Sigmoid colon (tissue), 7 donors: ENCODE results near the gene KCNQ2. TPM values are rescaled to one million over a fixed set of nuclear protein-coding genes. Genes with fewer than 3 reads are reported as not detected.
"Not testable (repeated sequence)": the region's sequence is repeated elsewhere in the genome, so short reads cannot be mapped to it uniquely, and the experiment has no call there.

ENCODE experiments used
- DNase-seq: peaks from one replicate; pipeline ENCODE4 v3.0.0-alpha.2; 2019
- H3K27ac ChIP-seq, 4 donors: fragments of 200-600 bp; sonication (generic); one replicate each; pipeline ENCODE4 v1.5.1; 2016 to 2019; ENCODE audit warnings: mild to moderate bottlenecking in 1 of 4
- H3K27me3 ChIP-seq, 3 donors: fragments of 200-600 bp; sonication (generic); one replicate each; pipeline ENCODE4 v1.5.1; 2019; ENCODE audit warnings: mild to moderate bottlenecking in 1 of 3
- H3K36me3 ChIP-seq, 4 donors: fragments of 200-600 bp; sonication (generic); one replicate each; pipeline ENCODE4 v1.5.1; 2016 to 2019
- H3K4me1 ChIP-seq, 4 donors: fragments of 200-600 bp; sonication (generic); one replicate each; pipeline ENCODE4 v1.5.1; 2017 to 2019
- H3K4me3 ChIP-seq, 4 donors: fragments of 200-600 bp; sonication (generic); one replicate each; pipeline ENCODE4 v1.5.1; 2017 to 2019; ENCODE audit warnings: mild to moderate bottlenecking in 2 of 4, moderate library complexity in 1 of 4
- H3K9me3 ChIP-seq, 4 donors: fragments of 200-600 bp in 3 of 4; sonication (generic) in 3 of 4; one replicate each; pipeline versions ENCODE4 v1.5.1 to v1.6.1; 2013 to 2019
- EP300 ChIP-seq, 4 donors: sonication (generic); formaldehyde crosslinking; IDR thresholded peaks; one replicate each; pipeline ENCODE4 v1.6.1; 2017; ENCODE audit warnings: antibody characterized with exemption in 4 of 4
- POLR2A ChIP-seq, 2 donors: fragments of 450-650 bp; IDR thresholded peaks; one replicate each; pipeline ENCODE4 v1.6.1; 2016; ENCODE audit warnings: antibody characterized with exemption in 2 of 2, mild to moderate bottlenecking in 2 of 2, moderate library complexity in 2 of 2
- POLR2AphosphoS5 ChIP-seq, 4 donors: sonication (generic); formaldehyde crosslinking; IDR thresholded peaks; one replicate each; pipeline ENCODE4 v1.6.1; 2017; ENCODE audit warnings: antibody characterized with exemption in 4 of 4
- WGBS, 2 donors: extraction: QIAGEN DNeasy Blood & Tissue Kit; methylation state at CpG; one replicate each; pipeline ENCODE4 v1.1.7; 2013; 5-methylcytosine and 5-hydroxymethylcytosine counted together
- intact Hi-C: fragments of 100-400 bp; cut with DNase I; formaldehyde crosslinking; loops from one replicate; pipeline ENCODE4 v1.15.1; 2023
- polyA plus RNA-seq, 3 donors: library from polyadenylated mRNA; stranded (reverse); fragments of 200-250 nt; gene quantifications; one replicate each; pipeline ENCODE4 v1.2.3, GENCODE V29; 2013
- total RNA-seq, 4 donors: library from RNA; depleted of rRNA; stranded (reverse); fragments of >200 nt; gene quantifications; one replicate each; pipeline ENCODE4 v1.1.0, GENCODE V29; 2016
- TF ChIP-seq, protein P1 (sequence below), 4 experiments: fragments of 450-650 bp in 3 of 4; fragments of 200-600 bp in 1 of 4; IDR thresholded peaks; one replicate each; pipeline ENCODE4 v1.5.1; 2016 to 2019; ENCODE audit warnings: antibody characterized with exemption in 4 of 4, mild to moderate bottlenecking in 3 of 4, moderate library complexity in 2 of 4
- donor health status: healthy with polysubstance abuse.
- donor health status: Bipolar disorder and iron deficiency.
- donor health status: healthy.

Gene KCNQ2
- total and polyA plus RNA-seq, 7 donors: 0.83 to 4.2 (median 1.2) TPM; not detected in 3

DNA sequence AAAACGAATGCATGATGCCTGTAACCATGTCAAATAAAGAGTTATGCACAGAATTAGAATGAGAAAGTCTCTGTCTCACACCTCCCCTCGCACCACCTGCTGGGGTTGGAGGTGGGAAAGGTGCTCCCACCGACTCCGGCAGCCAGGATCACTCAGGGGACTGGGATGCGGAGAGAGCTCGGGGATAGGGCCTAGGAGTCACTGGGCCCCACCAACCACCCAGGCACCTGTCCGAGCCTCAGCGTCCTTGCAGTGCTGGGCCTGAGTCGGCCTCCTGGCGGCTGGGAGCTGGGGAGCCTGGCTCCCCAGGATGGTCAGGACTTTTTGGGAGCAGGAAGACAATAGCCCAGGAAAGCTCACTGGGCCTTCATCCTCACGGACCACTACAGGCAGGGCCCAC lies 88.9 kb downstream of the KCNQ2 start:
- H3K36me3 ChIP-seq: no peaks in the 10 kb centered on the region
- TF ChIP-seq POLR2A (IDR thresholded peaks at IDR 0.05) (no peak), POLR2AphosphoS5 (IDR thresholded peaks at IDR 0.05) (no peak), EP300 (IDR thresholded peaks at IDR 0.05) (no peak)
- TF ChIP-seq, protein P1, sequence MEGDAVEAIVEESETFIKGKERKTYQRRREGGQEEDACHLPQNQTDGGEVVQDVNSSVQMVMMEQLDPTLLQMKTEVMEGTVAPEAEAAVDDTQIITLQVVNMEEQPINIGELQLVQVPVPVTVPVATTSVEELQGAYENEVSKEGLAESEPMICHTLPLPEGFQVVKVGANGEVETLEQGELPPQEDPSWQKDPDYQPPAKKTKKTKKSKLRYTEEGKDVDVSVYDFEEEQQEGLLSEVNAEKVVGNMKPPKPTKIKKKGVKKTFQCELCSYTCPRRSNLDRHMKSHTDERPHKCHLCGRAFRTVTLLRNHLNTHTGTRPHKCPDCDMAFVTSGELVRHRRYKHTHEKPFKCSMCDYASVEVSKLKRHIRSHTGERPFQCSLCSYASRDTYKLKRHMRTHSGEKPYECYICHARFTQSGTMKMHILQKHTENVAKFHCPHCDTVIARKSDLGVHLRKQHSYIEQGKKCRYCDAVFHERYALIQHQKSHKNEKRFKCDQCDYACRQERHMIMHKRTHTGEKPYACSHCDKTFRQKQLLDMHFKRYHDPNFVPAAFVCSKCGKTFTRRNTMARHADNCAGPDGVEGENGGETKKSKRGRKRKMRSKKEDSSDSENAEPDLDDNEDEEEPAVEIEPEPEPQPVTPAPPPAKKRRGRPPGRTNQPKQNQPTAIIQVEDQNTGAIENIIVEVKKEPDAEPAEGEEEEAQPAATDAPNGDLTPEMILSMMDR (IDR thresholded peaks at IDR 0.05): no peak
- H3K4me1 ChIP-seq: no peaks in the 10 kb centered on the region
- no peak overlapping the region for H3K27ac ChIP-seq
- peaks cover 0 to 13% (median 4%) of the 10 kb centered on the region in 4 donors for H3K9me3 ChIP-seq
- peaks cover 0 to 62% (median 21%) of the 10 kb centered on the region in 3 donors for H3K27me3 ChIP-seq
- 70 to 71% methylated on average over 11 of the region's 11 CpGs for WGBS, 2 donors
- no peak overlapping the region for H3K4me3 ChIP-seq
- no peak for DNase-seq
- intact Hi-C loops: loop anchor here (5.0 kb wide), 1 partner anchor 71 kb away; no protein-coding TSS in a partner anchor

DNA sequence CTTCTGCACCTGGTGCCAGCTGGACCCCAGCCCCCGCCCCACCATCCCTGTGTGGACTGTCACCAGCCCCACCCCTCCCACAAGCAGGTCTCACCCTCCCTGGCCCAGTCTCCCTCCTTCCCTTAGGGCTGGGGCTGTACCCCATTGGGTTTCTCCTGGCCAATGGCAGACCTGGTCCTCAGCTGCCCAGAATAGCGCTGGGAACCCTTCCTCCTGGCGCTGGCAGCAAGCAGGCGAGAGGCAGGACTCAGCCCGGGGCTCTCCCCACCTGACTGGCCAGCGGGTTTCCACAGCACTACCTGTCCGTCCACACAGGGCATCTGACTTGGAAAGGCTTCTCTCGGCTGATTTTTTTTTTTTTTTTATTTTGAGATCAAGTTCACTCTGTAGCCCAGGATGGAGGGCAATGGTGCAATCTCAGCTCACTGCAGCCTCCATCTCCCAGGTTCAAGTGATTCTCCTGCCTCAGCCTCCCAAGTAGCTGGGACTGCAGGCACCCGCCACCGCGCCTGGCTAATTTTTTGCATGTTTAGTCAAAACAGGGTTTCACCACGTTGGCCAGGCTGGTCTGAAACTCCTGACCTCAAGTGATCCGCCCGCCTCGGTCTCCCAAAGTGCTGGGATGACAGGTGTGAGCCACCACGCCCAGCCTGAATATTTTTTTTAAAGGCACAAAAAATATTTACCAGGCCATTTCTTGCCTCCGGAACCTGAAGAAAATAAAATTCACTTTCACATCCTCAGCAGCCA lies 89.7 kb downstream of the KCNQ2 start:
- Histone ChIP-seq H3K27me3 (peaks cover 3 to 69% (median 27%) of the 10 kb centered on the region in 3 donors), H3K36me3 (no peaks in the 10 kb centered on the region), H3K4me3 (no peak overlapping the region), H3K27ac (no peak overlapping the region), H3K4me1 (no peaks in the 10 kb centered on the region), H3K9me3 (peaks cover 0 to 13% (median 4%) of the 10 kb centered on the region in 4 donors)
- no peak for DNase-seq
- intact Hi-C loops: loop anchor here (5.0 kb wide), 1 partner anchor 70 kb away; no protein-coding TSS in a partner anchor
- TF ChIP-seq POLR2AphosphoS5 (IDR thresholded peaks at IDR 0.05) (no peak), POLR2A (IDR thresholded peaks at IDR 0.05) (no peak), EP300 (IDR thresholded peaks at IDR 0.05) (no peak)
- TF ChIP-seq, protein P1 (IDR thresholded peaks at IDR 0.05): no peak
- 35 to 66% methylated on average over 17 of the region's 17 CpGs for WGBS, 2 donors

DNA sequence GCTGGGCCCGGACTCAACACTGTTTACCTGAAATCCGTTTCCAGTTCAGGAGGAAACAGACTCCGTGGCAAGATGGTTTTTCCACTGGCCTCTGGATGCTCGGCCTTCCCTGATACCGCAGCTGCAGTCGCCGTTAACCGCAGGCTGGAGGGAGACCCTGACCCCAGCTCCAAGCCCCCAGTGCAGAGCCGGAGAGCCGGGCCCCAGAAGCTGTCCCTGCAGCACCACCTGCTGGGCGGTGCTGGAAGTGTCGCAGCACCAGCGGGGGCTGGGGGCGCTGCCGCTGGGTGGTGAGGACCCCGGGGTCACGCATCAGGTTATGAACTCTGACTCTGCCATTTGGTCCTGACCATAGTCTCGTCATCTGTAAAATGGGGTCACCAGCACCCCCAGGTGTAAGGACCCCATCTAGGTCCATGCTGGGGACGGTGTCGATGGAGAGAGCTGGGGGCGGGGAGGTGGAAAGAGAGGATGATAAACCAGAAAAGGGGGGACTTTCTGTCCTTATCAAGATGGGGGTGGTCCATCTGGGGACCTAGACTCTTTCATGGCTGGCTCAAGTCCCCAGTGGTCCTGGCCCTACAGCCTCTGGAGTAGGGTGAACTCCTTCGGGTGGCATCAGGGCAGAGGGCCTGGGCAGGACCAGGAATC lies 90.5 kb downstream of the KCNQ2 start:
- 21% methylated on average over 22 of the region's 22 CpGs for WGBS, 2 donors
- Histone ChIP-seq H3K36me3 (no peaks in the 10 kb centered on the region), H3K4me1 (no peaks in the 10 kb centered on the region), H3K9me3 (peaks cover 0 to 13% (median 4%) of the 10 kb centered on the region in 4 donors), H3K27ac (no peak overlapping the region), H3K27me3 (peaks cover 9 to 77% (median 35%) of the 10 kb centered on the region in 3 donors), H3K4me3 (no peak overlapping the region)
- intact Hi-C loops: loop anchor here (5.0 kb wide), 1 partner anchor 70 kb away; no protein-coding TSS in a partner anchor
- no peak for DNase-seq
- TF ChIP-seq EP300 (IDR thresholded peaks at IDR 0.05) (no peak), POLR2AphosphoS5 (IDR thresholded peaks at IDR 0.05) (no peak)
- TF ChIP-seq, protein P1 (IDR thresholded peaks at IDR 0.05): peak; percentile 22 to 76 (median 60)

DNA sequence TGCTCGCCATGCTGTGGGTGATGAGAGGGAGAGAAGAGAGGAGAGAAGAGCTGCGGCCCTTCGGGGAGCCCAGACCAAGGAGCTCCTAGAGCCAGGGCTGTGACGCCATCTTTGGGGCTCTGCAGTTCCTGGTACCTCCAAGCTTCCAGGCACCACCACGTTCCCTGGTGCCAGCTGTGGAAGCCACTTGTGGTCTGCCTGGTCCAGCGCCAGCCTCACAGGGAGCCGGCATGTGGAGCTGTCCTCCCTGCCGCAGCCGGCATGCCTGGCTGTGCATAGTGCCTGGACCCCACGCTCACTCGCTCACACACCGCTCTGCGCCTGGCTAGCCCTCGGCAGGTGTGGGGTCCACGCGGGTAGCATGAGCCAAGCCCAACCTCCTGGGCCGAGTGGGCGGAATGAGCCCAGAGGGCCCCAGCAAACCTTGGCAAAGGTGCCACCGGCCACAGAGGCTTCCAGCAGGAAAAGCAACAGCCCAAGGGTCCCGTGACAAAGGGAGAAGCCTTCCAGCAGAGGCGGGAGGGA lies 92.0 kb downstream of the KCNQ2 start:
- TF ChIP-seq, protein P1 (IDR thresholded peaks at IDR 0.05): no peak
- TF ChIP-seq POLR2AphosphoS5 (IDR thresholded peaks at IDR 0.05) (no peak), EP300 (IDR thresholded peaks at IDR 0.05) (no peak), POLR2A (IDR thresholded peaks at IDR 0.05) (no peak)
- Histone ChIP-seq H3K36me3 (no peaks in the 10 kb centered on the region), H3K4me3 (no peak overlapping the region), H3K27me3 (peaks cover 13 to 92% (median 50%) of the 10 kb centered on the region in 3 donors), H3K4me1 (no peaks in the 10 kb centered on the region), H3K9me3 (peaks cover 0 to 4% (median 0%) of the 10 kb centered on the region in 4 donors), H3K27ac (no peak overlapping the region)
- no peak for DNase-seq
- 89 to 94% methylated on average over 21 of the region's 21 CpGs for WGBS, 2 donors
- intact Hi-C loops: loop anchor here (5.0 kb wide), 1 partner anchor 68 kb away; no protein-coding TSS in a partner anchor

GRCh38 chr20:63379872-63380271 lies 92.6 kb downstream of the KCNQ2 start:
- not testable (repeated sequence) for H3K9me3 ChIP-seq, H3K4me1 ChIP-seq, H3K4me3 ChIP-seq, DNase-seq, H3K36me3 ChIP-seq, H3K27ac ChIP-seq
- peaks cover 13 to 98% (median 56%) of the 10 kb centered on the region in 3 donors for H3K27me3 ChIP-seq
- intact Hi-C loops: loop anchor here (5.0 kb wide), 1 partner anchor 68 kb away; no protein-coding TSS in a partner anchor
- WGBS, 2 donors: 77 to 89% methylated on average over 9 of the region's 9 CpGs
